RCC 7860 (cell line): ENCODE measurements around the gene ADAMTSL5.
A peak's percentile ranks its signal among the peaks of the same experiment; 100 is the strongest.
"Not testable (repeated sequence)": the region's sequence is repeated elsewhere in the genome, so short reads cannot be mapped to it uniquely, and the experiment has no call there.

ENCODE experiments used
- DNase-seq: peaks from one replicate; pipeline ENCODE4 v3.0.0-alpha.2; 2015; ENCODE audit warnings: low spot score
- FAIRE-seq: peaks from 2 replicates; lab custom pipeline; 2012; peaks lifted over from hg19 to GRCh38; lab: Jason Lieb, UNC

ADAMTSL5 gene

GRCh38 chr19:1483131-1483978, 29.5 kb downstream of the ADAMTSL5 start:
- DNase-seq (no peak), FAIRE-seq (no peak)

GRCh38 chr19:1482361-1483130, 30.3 kb downstream of the ADAMTSL5 start:
- FAIRE-seq, result no peak
- DNase-seq, result no peak

- no peak for DNase-seq
- FAIRE-seq, result no peak
Observed at GRCh38 chr19:1481893-1482360, 30.9 kb downstream of the ADAMTSL5 start.

- DNase-seq (no peak), FAIRE-seq (no peak)
Observed at GRCh38 chr19:1481224-1481892, 31.5 kb downstream of the ADAMTSL5 start.

GRCh38 chr19:1478934-1479707, 33.7 kb downstream of the ADAMTSL5 start, which contains the start of gene C19orf25:
TSS of gene C19orf25 (minus strand) at chr19:1479215. CDS start at chr19:1478903, 312 bp downstream.
- FAIRE-seq (peak; percentile 81), DNase-seq (peak; percentile 86)

- not testable (repeated sequence) for DNase-seq, FAIRE-seq
Observed at GRCh38 chr19:1477056-1477455, 35.8 kb downstream of the ADAMTSL5 start.

GRCh38 chr19:1475751-1476437, 36.9 kb downstream of the ADAMTSL5 start:
- DNase-seq (no peak), FAIRE-seq (no peak)

DNA sequence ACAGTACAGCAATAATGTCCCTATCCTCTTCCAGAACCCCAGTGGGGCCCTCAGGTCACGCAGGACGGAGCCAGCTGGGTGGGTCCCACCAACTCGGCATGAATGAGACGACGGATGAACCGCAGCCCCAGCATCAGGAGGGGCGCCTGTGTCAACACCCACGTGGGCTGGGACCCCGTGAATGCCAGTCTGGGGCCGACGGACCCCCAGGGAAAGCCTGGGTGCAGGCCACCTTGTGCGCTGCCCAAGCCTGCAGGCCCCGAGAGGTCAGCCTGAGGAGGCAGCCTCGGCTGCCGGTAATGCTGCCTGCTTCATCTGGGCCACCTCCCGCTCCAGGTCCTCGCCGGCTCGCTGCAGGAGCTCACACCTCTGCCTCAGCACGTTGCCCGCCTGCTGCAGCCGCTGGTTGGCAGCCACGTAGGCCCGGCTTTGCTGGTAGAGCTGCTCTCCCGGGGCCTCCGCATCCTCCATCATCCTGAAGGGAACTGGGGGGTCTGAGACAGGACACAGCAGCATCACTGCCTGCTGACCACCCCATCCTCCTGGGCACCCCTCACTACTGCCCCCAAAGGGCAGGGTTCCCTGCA, 38.0 kb downstream of the ADAMTSL5 start:
- FAIRE-seq (no peak), DNase-seq (no peak)

DNA sequence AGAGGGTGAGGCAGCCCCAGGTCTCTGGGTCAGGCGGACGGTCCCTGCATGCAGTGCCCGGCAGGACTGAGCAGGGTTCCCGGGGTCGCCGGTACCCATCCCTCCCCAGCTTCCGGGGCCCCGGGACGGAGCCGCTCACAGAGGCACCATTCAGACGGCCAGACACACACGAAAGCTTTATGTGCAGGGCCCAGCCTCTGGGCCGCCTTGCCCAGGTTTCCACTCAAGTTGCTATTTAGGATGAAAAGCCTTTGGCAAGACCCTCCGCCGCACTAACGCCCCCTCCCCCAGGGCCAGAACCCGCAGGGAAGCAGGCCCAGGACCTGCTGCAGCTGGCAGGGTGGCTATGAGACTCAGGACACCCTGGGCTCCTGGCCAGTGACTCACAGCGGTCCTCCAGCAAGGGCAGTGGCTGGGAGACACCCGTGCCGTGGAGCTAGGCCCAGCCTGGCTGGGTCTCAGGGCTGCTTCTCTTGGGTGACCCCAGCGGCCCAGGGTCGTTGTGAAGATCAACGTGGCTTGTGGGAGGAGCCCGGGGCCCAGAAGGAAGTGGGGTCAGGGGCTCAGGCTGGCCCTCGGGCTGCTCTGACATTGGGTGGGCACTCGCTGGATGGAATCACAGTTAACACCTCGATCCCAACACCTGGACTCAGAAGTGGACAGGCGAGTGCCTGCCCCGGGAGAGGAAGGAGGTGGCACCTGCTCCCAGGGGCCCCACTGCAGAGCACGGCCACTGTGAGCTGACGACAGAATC, 38.6 kb downstream of the ADAMTSL5 start:
- DNase-seq (no peak), FAIRE-seq (no peak)

GRCh38 chr19:1473085-1473851, 39.6 kb downstream of the ADAMTSL5 start:
- no peak for DNase-seq
- no peak for FAIRE-seq

DNA sequence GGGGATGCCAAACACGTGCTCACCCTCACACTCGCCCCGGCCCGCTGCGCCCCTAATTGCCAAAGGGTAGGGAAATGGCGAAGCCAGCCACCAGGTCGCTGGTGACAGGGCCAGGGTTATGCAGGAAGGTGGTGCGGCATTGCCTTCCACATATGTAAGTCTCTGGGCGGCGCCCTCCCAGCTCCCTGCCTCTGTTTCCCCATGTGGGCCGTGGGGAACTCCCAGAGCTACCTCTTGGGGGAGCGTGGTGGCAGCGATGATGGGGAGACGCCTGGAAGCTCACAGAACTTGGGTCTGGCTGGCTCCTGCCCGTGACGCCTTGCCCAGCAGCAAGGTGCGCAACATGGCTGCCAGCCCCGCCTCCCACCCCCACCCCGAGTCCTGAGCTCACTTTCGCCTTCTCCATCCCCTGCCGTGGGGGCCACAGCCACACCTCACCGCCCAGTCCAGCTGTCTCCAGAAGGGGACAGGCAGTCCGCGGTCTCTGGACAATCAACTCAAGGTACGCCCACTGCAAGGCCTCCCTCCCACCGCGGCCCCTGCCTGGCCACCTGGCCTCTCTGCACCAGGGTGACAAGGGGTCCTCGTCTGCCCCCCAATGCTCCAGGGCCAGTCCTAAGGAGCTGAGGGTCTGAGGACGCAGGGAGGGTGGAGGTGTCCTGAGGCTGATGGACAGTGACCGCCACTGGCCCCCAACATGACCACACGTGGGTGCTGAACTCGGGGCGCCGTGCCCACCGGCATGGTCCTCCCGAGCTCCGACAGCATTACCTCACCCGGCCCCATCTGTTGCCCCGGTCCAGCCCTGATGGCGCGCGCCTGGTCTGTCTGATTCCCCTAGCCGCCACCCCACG, 40.4 kb downstream of the ADAMTSL5 start:
- DNase-seq (no peak), FAIRE-seq (no peak)

- DNase-seq (no peak), FAIRE-seq (no peak)
Observed at GRCh38 chr19:1471515-1472160, 41.2 kb downstream of the ADAMTSL5 start.

DNA sequence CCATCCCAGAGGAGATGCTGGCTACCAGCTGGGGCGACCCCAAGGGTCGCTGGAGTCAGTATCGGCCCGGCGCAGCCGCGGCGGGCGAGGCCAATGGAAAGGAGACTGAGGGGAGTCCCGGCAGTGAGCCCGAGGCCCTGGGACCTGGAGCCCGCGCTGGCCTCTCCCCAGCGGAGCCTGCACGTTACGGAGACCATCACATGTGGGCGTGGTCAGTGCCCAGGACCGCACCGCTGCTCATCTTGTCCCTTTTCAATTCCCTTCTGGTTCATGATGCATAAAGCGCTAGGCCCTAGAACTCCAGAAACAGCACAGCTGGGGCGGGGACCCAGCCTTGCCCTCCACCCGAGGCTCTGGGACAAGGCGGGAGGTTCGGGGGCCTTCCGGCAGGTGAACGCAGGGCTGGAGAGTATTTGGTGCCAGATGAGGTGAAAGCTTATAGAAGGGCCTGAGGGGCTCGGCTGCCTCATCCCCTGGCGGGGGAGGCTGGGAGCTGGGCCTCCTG, 41.8 kb downstream of the ADAMTSL5 start:
- FAIRE-seq (no peak), DNase-seq (no peak)

DNA sequence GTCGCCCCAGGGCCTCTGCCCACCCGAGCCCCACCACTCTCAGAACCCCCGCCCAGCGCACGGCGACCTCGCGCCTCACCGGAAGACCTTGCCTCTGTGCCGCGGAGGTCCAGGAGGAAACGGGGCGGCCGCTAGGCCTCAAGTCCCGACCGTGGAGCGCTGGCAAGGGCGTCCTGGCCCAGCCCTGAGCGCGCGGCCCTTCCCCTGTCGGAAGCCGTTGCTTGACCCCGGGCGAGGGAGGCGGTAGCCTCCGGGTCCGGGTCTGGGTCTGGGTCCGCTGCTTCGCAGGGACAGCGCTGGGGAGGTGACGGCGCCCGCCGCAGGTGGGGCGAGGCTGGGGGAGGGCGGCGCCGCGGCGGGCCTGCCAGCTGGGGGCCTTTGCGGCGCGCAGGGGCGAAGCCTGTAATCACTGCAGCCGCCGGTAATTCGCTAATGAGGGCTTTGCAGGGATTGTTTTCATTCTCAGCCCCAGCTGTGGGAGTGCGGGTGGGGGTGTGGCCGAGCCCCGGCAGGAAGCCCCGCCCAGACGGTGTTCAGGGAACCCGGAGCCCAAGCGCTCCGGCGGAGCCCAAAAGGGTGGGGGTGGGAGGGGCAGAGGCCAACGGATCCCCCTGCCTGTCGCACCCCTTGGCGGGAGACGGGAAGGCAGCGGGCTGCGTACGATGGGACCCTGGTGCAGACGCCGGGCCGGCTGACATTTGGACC, 42.4 kb downstream of the ADAMTSL5 start:
- DNase-seq (no peak), FAIRE-seq (no peak)

DNA sequence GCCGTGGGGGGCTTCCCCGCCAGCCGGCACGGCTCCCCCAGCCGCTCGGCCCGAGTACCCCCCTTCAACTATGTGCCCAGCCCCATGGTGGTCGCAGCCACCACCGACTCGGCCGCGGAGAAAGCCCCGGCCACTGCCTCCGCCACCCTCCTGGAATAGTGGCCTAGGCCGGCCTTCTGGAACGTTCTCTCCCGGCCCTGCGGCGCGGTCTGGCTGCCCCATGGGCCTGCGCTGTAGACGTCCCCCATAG, 42.8 kb downstream of the ADAMTSL5 start:
- FAIRE-seq, result no peak
- DNase-seq, result no peak
